Sciatic nerve (tissue), 2 donors: Measurements from ENCODE around the gene CLEC16A. TPM values are rescaled to one million over a fixed set of nuclear protein-coding genes. Genes with fewer than 3 reads are reported as not detected.

Experiments used
- ATAC-seq: fragments of 200-7000 bp; cut with Tn5 transposase; one replicate; pipeline ENCODE4 v1.9.1; 2020; ENCODE audit warnings: mild to moderate bottlenecking, moderate library complexity
- DNase-seq: peaks from one replicate; pipeline ENCODE4 v3.0.0-alpha.2; 2020; ENCODE audit warnings: low spot score
- intact Hi-C: fragments of 100-400 bp; cut with DNase I; formaldehyde crosslinking; loops from one replicate; pipeline ENCODE4 v1.14.2; 2022
- total RNA-seq: library from RNA; stranded (reverse); fragmentation: NEBNext Ultra II Directional; extraction: Animal tissue kit (Norgen Biotek cat#: 25700); gene quantifications from one replicate; pipeline ENCODE4 v1.2.1, GENCODE V29; 2021
- donor health status: DM: no; HTN: no; CAD: no.
- donor health status: DM: no; HTN: no; CAD: no.

The CLEC16A gene, protein sequence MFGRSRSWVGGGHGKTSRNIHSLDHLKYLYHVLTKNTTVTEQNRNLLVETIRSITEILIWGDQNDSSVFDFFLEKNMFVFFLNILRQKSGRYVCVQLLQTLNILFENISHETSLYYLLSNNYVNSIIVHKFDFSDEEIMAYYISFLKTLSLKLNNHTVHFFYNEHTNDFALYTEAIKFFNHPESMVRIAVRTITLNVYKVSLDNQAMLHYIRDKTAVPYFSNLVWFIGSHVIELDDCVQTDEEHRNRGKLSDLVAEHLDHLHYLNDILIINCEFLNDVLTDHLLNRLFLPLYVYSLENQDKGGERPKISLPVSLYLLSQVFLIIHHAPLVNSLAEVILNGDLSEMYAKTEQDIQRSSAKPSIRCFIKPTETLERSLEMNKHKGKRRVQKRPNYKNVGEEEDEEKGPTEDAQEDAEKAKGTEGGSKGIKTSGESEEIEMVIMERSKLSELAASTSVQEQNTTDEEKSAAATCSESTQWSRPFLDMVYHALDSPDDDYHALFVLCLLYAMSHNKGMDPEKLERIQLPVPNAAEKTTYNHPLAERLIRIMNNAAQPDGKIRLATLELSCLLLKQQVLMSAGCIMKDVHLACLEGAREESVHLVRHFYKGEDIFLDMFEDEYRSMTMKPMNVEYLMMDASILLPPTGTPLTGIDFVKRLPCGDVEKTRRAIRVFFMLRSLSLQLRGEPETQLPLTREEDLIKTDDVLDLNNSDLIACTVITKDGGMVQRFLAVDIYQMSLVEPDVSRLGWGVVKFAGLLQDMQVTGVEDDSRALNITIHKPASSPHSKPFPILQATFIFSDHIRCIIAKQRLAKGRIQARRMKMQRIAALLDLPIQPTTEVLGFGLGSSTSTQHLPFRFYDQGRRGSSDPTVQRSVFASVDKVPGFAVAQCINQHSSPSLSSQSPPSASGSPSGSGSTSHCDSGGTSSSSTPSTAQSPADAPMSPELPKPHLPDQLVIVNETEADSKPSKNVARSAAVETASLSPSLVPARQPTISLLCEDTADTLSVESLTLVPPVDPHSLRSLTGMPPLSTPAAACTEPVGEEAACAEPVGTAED
- 39.4 TPM for total RNA-seq

DNA sequence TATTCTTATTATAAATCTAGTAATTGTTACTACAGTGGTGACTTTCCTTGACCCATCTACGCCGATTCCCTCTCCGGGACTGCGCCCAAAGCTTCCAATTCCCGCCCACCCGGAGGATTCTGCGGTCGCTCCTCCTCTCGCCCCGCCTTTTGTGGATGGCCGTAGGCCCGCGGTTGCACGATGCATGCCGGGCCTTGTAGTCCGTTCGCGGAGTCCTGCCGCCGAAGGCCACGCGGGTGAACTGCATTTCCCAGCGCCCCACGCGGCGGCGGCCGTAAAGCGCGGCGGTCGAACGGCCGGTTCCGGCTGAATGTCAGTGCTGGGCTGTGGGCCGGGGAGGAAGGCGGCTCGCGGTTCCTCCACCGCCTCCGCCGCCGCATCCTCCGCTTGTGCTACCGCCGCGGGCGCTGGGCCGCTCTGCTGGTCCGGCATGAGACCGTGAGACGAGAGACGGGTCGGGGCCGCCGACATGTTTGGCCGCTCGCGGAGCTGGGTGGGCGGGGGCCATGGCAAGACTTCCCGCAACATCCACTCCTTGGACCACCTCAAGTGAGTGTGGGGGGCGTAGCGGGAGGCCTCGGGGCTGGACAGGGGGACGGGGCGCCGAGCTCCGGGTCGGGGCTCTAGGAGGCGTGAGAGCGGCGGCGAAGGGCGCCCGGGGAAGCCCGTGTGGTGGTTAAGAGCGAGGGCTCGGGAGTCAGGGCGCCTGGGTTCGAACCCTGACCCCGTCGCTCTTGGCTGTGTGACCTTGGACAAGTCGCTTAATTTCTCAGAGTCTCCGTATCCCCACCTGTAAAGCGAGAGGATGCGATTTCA, at the start of gene CLEC16A:
TSS of gene CLEC16A (plus strand) at position 316 of the 816 bp plus-strand sequence. CDS start at position 470, 154 bp downstream.
- ATAC-seq (peak; percentile 94), DNase-seq (peak; percentile 98)
- intact Hi-C loops = no loop called here

DNA sequence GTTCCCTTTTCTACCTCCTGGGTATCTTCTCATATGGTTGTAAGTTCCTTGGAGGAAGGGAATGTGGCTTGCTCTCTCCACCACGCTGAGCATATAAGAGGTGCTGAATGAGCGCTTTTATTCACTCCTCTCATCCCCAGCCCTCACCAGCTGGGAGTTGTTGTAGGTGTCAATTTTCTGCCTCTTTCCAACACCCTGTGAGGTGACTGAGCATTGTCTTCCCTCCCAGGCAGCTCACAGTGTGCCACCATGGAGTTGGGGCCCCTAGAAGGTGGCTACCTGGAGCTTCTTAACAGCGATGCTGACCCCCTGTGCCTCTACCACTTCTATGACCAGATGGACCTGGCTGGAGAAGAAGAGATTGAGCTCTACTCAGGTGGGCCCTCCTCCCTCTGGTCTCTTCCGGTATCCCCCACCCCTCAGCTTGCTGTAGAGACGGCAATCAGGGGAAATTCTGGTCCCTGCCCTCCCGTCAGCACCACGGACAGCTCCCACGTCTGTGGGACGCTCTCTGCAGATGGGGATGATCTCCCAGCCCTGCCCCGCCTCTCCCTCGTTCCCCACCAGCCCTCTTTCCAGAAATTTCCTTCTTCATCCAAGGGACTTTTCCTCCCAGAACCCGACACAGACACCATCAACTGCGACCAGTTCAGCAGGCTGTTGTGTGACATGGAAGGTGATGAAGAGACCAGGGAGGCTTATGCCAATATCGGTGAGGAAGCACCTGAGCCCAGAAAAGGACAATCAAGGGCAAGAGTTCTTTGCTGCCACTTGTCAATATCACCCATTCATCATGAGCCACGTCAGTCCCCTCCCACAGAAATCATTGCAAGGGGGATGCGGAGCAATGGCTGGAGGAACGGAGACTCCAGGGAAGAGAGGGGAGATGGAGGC, 49.1 kb upstream of the CLEC16A start:
- DNase-seq (peak; percentile 68), ATAC-seq (peak; percentile 44)
- intact Hi-C loops = no loop called here

DNA sequence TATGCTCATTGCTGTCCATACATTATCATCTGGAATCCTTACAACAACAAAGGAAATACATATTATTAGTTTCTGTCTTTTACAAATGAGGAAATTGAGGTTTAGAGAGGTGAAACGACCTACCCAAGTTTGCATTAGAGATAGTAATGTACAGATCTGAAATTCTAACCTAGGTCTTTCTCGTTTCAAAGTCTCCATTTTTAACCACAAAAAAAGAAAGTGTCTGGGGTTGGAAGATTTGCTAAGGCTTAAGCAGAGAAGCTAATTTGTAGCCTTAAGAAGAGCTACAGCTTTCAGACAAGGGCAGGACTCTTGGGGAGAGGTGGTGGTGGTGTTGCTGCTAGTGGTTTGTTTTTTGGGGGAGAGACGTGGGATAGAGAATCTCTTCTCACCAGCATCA, 48.2 kb upstream of the CLEC16A start:
- intact Hi-C loops = no loop called here
- no peak for DNase-seq

DNA sequence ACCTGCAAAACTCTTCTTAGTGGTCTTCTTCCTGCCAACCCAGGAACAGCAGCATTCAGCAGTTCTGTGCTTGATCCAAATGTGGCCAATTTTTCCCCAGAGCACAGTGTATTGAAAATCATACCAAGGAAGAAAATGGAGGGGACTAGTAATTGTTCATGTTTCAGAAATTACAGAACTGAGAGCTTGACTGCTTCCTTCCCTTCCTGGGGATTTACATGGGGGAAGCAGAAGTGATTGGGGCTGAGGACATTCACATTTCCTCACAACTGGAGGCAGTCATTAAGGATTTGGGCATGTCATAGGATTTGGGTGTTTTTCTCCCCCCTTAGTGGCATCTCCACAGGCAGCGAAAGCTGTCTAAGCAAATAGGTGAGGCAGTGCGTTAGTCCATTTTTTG, 47.6 kb upstream of the CLEC16A start:
- peak; percentile 51 for ATAC-seq
- no peak for DNase-seq
- intact Hi-C loops = no loop called here

More for the DNA sequence above, 48.2 kb upstream of the CLEC16A start:
- no peak for ATAC-seq

DNA sequence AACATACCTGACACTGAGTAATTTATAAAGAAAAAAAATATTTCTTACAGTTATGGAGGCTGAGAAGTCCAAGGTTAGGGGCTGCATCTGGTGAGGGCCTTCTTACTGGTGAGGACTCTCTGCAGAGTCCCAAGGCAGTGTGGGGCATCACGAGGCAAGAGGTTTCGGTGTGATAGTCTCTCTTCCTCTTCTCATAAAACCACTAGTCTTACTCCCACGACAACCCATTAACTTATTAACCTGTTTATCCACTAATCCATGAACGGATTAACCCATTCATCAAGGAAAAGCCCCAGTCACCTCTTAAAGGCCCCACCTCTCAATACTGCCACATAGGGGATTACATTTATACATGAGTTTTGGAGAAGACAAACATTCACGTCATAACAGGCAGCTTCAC, 47.2 kb upstream of the CLEC16A start:
- no peak for DNase-seq
- no peak for ATAC-seq
- intact Hi-C loops = no loop called here

DNA sequence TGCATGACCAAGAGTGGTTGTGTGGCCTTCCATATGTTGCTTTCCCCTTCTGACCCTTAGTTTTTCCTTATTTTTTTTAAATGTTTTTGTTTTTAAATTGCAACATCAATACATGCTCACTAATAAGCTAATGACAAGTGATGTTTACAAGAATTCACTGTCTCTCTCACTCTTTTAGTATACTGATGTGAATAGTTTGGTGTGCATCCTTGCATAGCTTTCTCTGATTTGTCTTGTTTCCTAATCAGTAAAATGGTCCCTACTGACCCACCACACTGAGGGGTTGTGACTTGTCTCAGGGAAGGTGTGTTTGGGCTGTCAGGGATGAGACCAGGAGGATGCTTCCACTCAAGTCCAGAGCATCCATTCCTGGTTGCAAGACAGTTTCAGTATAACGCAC, 41.4 kb upstream of the CLEC16A start:
- ATAC-seq = no peak
- intact Hi-C loops = no loop called here
- DNase-seq = no peak

DNA sequence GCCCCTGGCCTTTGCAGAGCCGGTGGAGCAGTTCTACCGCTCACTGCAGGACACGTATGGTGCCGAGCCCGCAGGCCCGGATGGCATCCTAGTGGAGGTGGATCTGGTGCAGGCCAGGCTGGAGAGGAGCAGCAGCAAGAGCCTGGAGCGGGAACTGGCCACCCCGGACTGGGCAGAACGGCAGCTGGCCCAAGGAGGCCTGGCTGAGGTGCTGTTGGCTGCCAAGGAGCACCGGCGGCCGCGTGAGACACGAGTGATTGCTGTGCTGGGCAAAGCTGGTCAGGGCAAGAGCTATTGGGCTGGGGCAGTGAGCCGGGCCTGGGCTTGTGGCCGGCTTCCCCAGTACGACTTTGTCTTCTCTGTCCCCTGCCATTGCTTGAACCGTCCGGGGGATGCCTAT, 37.9 kb upstream of the CLEC16A start:
- DNase-seq (no peak), ATAC-seq (no peak)
- intact Hi-C loops = no loop called here

DNA sequence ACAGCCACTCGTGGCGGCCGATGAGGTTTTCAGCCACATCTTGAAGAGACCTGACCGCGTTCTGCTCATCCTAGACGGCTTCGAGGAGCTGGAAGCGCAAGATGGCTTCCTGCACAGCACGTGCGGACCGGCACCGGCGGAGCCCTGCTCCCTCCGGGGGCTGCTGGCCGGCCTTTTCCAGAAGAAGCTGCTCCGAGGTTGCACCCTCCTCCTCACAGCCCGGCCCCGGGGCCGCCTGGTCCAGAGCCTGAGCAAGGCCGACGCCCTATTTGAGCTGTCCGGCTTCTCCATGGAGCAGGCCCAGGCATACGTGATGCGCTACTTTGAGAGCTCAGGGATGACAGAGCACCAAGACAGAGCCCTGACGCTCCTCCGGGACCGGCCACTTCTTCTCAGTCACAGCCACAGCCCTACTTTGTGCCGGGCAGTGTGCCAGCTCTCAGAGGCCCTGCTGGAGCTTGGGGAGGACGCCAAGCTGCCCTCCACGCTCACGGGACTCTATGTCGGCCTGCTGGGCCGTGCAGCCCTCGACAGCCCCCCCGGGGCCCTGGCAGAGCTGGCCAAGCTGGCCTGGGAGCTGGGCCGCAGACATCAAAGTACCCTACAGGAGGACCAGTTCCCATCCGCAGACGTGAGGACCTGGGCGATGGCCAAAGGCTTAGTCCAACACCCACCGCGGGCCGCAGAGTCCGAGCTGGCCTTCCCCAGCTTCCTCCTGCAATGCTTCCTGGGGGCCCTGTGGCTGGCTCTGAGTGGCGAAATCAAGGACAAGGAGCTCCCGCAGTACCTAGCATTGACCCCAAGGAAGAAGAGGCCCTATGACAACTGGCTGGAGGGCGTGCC, 37.2 kb upstream of the CLEC16A start:
- intact Hi-C loops = no loop called here
- ATAC-seq (no peak), DNase-seq (no peak)

DNA sequence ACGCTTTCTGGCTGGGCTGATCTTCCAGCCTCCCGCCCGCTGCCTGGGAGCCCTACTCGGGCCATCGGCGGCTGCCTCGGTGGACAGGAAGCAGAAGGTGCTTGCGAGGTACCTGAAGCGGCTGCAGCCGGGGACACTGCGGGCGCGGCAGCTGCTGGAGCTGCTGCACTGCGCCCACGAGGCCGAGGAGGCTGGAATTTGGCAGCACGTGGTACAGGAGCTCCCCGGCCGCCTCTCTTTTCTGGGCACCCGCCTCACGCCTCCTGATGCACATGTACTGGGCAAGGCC, 36.7 kb upstream of the CLEC16A start:
- no peak for DNase-seq
- intact Hi-C loops = no loop called here
- ATAC-seq = no peak

DNA sequence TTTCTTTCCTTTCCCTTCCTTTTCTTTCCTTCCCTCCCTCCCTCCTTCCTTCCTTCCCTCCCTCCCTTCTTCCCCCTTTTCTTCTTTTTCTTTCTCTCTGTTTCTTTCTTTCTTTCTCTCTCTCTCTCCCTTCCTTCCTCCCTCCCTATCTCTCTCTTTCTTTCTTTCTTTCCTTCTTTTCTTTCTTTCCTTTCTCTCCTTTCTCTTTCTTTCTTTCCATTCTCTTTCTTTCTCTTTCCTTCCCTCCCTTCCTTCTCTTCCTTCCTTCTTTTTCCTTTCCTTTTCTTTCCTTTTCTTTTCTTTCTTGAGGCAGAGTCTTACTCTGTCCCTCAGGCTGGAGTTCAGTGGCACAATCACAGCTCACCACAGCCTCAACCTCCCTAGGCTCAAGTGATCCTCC, 33.1 kb upstream of the CLEC16A start:
- intact Hi-C loops = no loop called here
- DNase-seq = no peak
- ATAC-seq = no peak

DNA sequence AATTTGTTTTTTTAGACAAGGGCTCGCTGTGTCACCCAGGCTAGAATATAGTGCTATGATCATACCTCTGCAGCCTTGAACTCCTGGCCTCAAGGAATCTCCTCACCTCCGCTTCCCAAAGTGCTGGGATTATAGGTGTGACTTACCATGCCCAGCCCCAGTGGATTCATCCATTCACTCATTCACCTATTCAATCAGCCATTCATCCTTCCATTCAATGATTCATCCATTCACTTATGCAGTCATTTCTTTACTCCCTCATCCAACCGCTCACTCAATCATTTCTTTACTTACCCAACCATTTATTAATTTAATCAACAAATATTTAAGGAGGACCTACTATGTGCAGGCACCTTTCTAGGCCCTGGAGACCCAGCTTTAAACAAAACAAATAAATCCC, 27.8 kb upstream of the CLEC16A start:
- intact Hi-C loops = loop anchor here (5.0 kb wide), 1 partner anchor 404 kb away; no protein-coding TSS in a partner anchor
- DNase-seq (no peak), ATAC-seq (no peak)

DNA sequence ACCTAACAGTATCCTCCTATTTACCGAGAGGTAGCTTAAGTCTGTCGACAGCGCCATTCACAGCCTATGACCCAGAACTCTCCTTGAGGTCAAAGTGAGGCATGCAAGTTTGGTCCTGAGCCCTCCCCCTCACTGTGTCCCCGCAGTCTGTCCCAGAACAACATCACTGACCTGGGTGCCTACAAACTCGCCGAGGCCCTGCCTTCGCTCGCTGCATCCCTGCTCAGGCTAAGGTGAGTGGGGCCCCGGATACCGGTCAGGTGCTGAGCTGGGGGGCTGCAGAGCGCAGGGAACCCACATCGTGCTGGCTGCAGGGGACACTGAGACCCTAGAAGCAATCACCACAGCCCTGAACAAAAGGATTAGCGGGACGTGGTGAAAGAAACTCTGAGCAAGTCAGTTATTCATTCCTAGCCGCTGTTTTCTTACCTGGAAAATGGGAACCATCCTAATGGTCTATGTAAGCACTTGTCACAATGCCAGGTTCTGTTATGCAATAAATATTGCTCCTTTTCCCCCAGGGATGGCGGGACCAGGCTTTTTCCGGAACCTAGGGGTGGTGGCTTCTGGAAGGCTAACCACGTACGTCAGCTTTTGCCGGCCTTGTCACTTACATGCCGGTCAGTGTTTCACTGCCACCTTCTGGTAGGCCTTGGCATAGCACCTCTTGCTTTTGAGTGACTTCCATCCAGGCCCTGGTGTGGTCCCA, 25.9 kb upstream of the CLEC16A start:
- intact Hi-C loops = loop anchor here (5.0 kb wide), 1 partner anchor 406 kb away; no protein-coding TSS in a partner anchor
- peak; percentile 93 for ATAC-seq
- DNase-seq = peak; percentile 97

DNA sequence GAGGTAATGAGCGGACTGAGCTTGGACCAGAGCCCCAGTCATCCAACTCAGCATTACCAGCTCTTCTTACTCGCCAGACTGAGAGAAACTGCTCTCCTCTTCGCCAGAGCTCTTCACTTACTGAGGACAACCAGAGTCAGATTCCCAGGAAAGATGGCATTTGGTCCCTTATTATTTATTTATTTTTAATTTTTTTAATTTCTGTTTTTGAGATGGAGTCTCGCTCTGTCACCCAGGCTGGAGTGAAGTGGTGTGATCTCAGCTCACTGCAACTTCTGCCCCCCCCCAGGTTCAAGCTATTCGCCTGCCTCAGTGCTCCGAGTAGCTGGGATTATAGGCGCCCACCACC, 25.4 kb upstream of the CLEC16A start:
- ATAC-seq (no peak), DNase-seq (no peak)
- intact Hi-C loops = loop anchor here (5.0 kb wide), 1 partner anchor 407 kb away; no protein-coding TSS in a partner anchor

DNA sequence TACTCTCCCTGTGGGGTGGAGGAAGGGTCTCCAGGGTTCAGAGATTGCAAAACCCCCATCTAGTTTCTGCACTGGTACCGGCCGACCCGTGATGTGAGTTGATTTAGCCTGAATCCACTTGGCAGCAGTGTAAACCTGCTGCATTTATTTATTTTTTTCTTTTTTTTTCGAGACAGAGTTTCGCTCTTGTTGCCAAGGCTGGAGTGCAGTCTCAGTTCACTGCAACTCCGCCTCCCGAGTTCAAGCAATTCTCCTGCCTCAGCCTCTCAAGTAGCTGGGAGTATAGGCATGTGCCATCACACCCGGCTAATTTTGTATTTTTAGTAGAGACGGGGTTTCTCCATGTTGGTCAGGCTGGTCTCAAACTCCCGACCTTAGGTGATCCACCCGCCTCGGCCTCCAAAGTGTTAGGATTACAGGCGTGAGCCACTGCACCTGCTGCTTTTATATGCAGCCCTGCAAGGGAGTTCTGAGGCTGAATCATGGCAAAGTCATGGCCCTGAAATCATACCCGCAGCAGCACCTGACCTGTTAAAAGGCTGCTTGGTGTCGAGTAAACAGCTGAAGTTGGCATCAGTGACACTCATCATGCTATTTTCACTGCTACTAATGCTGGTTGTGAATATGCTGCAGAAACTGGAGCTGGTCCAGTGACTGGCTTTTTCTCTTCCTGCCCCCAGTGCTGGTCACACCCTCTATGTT, 23.5 kb upstream of the CLEC16A start:
- DNase-seq = no peak
- ATAC-seq = no peak
- intact Hi-C loops = loop anchor here (10.0 kb wide), 1 partner anchor 166 kb away; no protein-coding TSS in a partner anchor

DNA sequence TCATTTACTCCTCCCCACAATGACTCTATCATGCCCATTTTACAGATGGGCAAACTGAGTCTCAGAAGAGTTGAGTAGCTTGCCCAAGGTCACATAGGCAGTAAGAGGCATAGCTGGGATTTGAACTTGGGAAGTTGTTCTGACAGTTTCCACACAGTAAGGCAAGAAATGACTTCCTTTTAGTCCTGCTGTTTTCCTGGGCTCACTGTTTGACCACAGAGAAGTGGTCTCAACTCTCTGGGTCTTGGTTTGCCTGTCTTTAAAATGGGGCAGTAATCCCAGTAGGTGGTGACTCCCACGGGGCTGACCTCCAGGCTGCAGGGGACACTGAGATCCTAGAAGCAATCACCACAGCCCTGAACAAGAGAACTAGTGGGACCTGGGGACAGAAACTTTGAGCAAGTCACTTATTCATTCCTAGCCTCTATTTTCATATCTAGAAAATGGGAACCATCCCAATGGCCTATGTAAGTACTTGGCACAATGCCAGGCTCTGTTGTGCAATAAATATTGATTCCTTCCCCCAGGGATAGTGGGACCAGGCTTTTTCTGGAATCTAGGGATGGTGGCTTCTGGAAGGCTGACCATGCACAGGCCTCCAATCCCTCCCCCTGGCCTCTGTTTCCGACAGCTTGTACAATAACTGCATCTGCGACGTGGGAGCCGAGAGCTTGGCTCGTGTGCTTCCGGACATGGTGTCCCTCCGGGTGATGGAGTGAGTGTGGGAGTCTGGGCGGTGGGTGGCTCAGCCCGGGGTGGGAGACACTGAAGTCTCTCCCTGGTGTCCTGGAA, 22.6 kb upstream of the CLEC16A start:
- ATAC-seq = no peak
- no peak for DNase-seq
- intact Hi-C loops = loop anchor here (10.0 kb wide), 1 partner anchor 167 kb away; no protein-coding TSS in a partner anchor
